Endothelial cell of umbilical vein (primary cell): Measurements from ENCODE around the gene ITGA11. TPM values are rescaled to one million over a fixed set of nuclear protein-coding genes. Genes with fewer than 3 reads are reported as not detected.

Experiments
- BruUV-seq: library from RNA; stranded (reverse); fragments of 400-500 nt; replicated peaks from 2 replicates; lab custom pipeline; 2021; lab: Mats Ljungman, UMichigan
- CTCF ChIA-PET: fragments of 300-600, 350-600 bp; sonication (Branson Sonifier 250); formaldehyde crosslinking; loops from one replicate; lab custom pipeline; 2021; ENCODE audit warnings: antibody characterized with exemption, inconsistent platforms; lab: Charles Lee
- POLR2A ChIA-PET: fragments of 300-600, 350-600 bp; sonication (Branson Sonifier 250); formaldehyde crosslinking; loops from one replicate; lab custom pipeline; 2021; ENCODE audit warnings: antibody characterized with exemption, inconsistent platforms; lab: Charles Lee
- DNase-seq: peaks from one replicate; pipeline ENCODE4 v3.0.0-alpha.2; 2011; ENCODE audit warnings: low read depth, low spot score
- FAIRE-seq: peaks from 2 replicates; lab custom pipeline; 2011; peaks lifted over from hg19 to GRCh38; lab: Jason Lieb, UNC
- H2AFZ ChIP-seq: 2 replicates; pipeline ENCODE4 v1.6.0; 2012; ENCODE audit warnings: low read depth, low read length, control low read depth, inconsistent platforms
- H3K27ac ChIP-seq: 2 replicates; pipeline ENCODE4 v1.5.1; 2011; ENCODE audit warnings: low read depth, mild to moderate bottlenecking, control low read depth, low read length, moderate library complexity; ENCODE audit not compliant: insufficient read depth
- H3K27me3 ChIP-seq, 2 experiments: 2 replicates each; pipeline versions ENCODE4 v1.6.0 to v1.6.1; 2011; ENCODE audit warnings: low read length in 2 of 2, mixed read lengths in 1 of 2; ENCODE audit not compliant: control insufficient read depth in 2 of 2, insufficient read depth in 2 of 2
- H3K36me3 ChIP-seq, 2 experiments: 2 replicates in 1 of 2; 3 replicates in 1 of 2; pipeline ENCODE4 v1.5.1; 2011; ENCODE audit warnings: low read length in 2 of 2, mild to moderate bottlenecking in 1 of 2, moderate library complexity in 1 of 2; ENCODE audit not compliant: control insufficient read depth in 2 of 2, insufficient read depth in 2 of 2; ENCODE audit errors: extremely low read depth in 1 of 2
- H3K4me1 ChIP-seq: 3 replicates; pipeline ENCODE4 v1.5.1; 2011; ENCODE audit warnings: mild to moderate bottlenecking, low read length; ENCODE audit not compliant: control insufficient read depth, insufficient read depth; ENCODE audit errors: extremely low read depth
- H3K4me2 ChIP-seq: 2 replicates; pipeline ENCODE4 v1.6.1; 2011; ENCODE audit warnings: low read length, control low read depth, mixed read lengths; ENCODE audit not compliant: insufficient read depth
- H3K4me3 ChIP-seq, 3 experiments: fragments of 200-600 bp in 1 of 3; sonication (generic), shearing (Covaris generic) in 1 of 3; replicated peaks in 1 of 3; 2 replicates each; pipeline ENCODE4 v1.5.1; 2011 to 2016; ENCODE audit warnings: control low read depth in 3 of 3, low read length in 3 of 3, mild to moderate bottlenecking in 2 of 3, inconsistent platforms in 1 of 3, low read depth in 1 of 3, moderate library complexity in 1 of 3; ENCODE audit not compliant: insufficient read depth in 1 of 3
- H3K79me2 ChIP-seq: 2 replicates; pipeline ENCODE4 v1.6.0; 2012; ENCODE audit warnings: low read length, inconsistent platforms; ENCODE audit not compliant: control insufficient read depth, insufficient read depth
- H3K9ac ChIP-seq: replicated peaks from 2 replicates; pipeline ENCODE3; 2011; ENCODE audit warnings: low read length, control low read depth; ENCODE audit not compliant: insufficient read depth; ENCODE audit errors: extremely low read depth
- H3K9me1 ChIP-seq: replicated peaks from 3 replicates; pipeline ENCODE4 v1.6.0; 2011; ENCODE audit warnings: mild to moderate bottlenecking, low read length; ENCODE audit not compliant: control insufficient read depth, insufficient read depth; ENCODE audit errors: extremely low read depth
- H3K9me3 ChIP-seq: replicated peaks from 2 replicates; pipeline ENCODE4 v1.5.1; 2012; ENCODE audit warnings: low read length, inconsistent platforms; ENCODE audit not compliant: control insufficient read depth, insufficient read depth
- H4K20me1 ChIP-seq: replicated peaks from 2 replicates; pipeline ENCODE3; 2011; ENCODE audit warnings: mild to moderate bottlenecking, low read length; ENCODE audit not compliant: control insufficient read depth, insufficient read depth; ENCODE audit errors: extremely low read depth
- EZH2 ChIP-seq: IDR thresholded peaks from 2 replicates; pipeline ENCODE4 v1.6.1; 2012; ENCODE audit warnings: borderline replicate concordance, low read depth, mild to moderate bottlenecking, moderate library complexity, low read length, inconsistent platforms; ENCODE audit not compliant: severe bottlenecking
- FOS ChIP-seq: IDR thresholded peaks from 2 replicates; pipeline ENCODE4 v1.6.1; 2011; ENCODE audit warnings: mild to moderate bottlenecking, low read length, moderate library complexity, borderline replicate concordance; ENCODE audit not compliant: insufficient read depth
- GATA2 ChIP-seq: IDR thresholded peaks from 2 replicates; pipeline ENCODE4 v1.7.0; 2011; ENCODE audit warnings: low read depth, mild to moderate bottlenecking, moderate library complexity, mixed read lengths, low read length; ENCODE audit not compliant: insufficient read length, insufficient read depth
- JUN ChIP-seq: IDR thresholded peaks from 2 replicates; pipeline ENCODE4 v1.6.1; 2011; ENCODE audit warnings: borderline replicate concordance, low read depth; ENCODE audit not compliant: insufficient read length, insufficient read depth
- MAX ChIP-seq: IDR thresholded peaks from 2 replicates; pipeline ENCODE4 v1.6.1; 2011; ENCODE audit not compliant: insufficient read depth, insufficient read length
- MYC ChIP-seq: IDR thresholded peaks from one replicate; pipeline ENCODE4 v1.6.1; 2011; ENCODE audit warnings: mild to moderate bottlenecking, low read depth, low read length
- POLR2A ChIP-seq: IDR thresholded peaks from 2 replicates; pipeline ENCODE4 v1.6.1; 2012; ENCODE audit warnings: low read depth, mild to moderate bottlenecking, control low read depth, low read length
- POLR2AphosphoS5 ChIP-seq: IDR thresholded peaks from 2 replicates; pipeline ENCODE4 v1.6.1; 2012; ENCODE audit warnings: low read depth, mild to moderate bottlenecking, control low read depth, low read length, moderate library complexity; ENCODE audit not compliant: insufficient read depth
- dilution Hi-C: fragments of 300-500 bp; cut with MboI; formaldehyde crosslinking; loops from one replicate; pipeline ENCODE4 v1.15.0; 2019; ENCODE audit warnings: low sequenced_read_pairs; ENCODE audit not compliant: extremely low pct_ligation_motif_present
- intact Hi-C: fragments of 100-400 bp; cut with micrococcal nuclease; formaldehyde crosslinking; loops from one replicate; pipeline ENCODE4 v1.10.0; 2022
- polyA plus RNA-seq, 4 experiments: library from polyadenylated mRNA; depleted of rRNA in 3 of 4; stranded (reverse) in 3 of 4; unstranded in 1 of 4; fragments of >200 nt; gene quantifications; 2 replicates each; pipeline versions ENCODE4 v1.2.1 to v1.2.3, GENCODE V29; 2011 to 2012; ENCODE audit warnings: missing spikeins in 1 of 4
- total RNA-seq: library from RNA; stranded (reverse); gene quantifications from 2 replicates; pipeline ENCODE4 v1.2.3, GENCODE V29; 2021
- TF ChIP-seq, protein P1 (sequence below), 2 donors: IDR thresholded peaks; 1 replicate in 1 of 2; 2 replicates in 1 of 2; pipeline ENCODE4 v1.5.1; 2011; ENCODE audit warnings: low read length in 2 of 2, mild to moderate bottlenecking in 2 of 2, moderate library complexity in 2 of 2, control low read depth in 1 of 2, inconsistent platforms in 1 of 2, low read depth in 1 of 2; ENCODE audit not compliant: insufficient read depth in 1 of 2; ENCODE audit errors: extremely low read depth in 1 of 2

ITGA11 gene
- total and polyA plus RNA-seq, 2 donors (not counting 3 experiments of a cell fraction or from before 2014, with no cell fraction given): 0.18 to 1.0 TPM

DNA sequence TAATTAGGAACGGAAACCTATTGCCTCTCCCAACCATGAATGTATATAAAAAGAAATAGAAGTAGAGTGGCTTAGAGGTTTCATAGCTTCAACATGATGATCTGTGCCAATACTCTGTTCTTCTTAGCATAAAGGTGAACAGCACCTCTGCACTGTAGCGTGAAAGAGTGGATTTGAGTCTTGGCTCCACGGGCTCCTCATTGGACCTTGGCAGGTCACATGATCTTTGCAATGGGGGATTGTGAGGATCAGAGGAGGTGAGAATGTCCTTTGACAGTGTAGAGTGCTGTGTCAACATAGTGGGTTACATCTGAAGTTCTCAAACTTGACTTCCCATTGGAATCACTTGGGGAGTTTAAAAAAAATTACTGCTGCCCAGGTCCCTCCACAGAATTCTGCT, 103.0 kb downstream of the ITGA11 start:
- TF ChIP-seq JUN: no peak
- TF ChIP-seq MYC: no peak
- no peak for TF ChIP-seq FOS
- ChIA-PET CTCF (interaction anchor here (1.5 kb wide), 1 partner anchor 23 kb away, joined by 3 read pairs; no protein-coding TSS in a partner anchor), POLR2A (no interaction called here)
- DNase-seq: no peak
- no peak for FAIRE-seq
- intact Hi-C loops (no loop called here), dilution Hi-C loops (no loop called here)
- no peaks in the 10 kb centered on the region for H3K9me1 ChIP-seq
- no TSS peak for BruUV-seq
- no peaks in the 10 kb centered on the region for H3K9me3 ChIP-seq
- H3K4me2 ChIP-seq: no peak overlapping the region
- no peaks in the 10 kb centered on the region for H4K20me1 ChIP-seq
- H3K4me3 ChIP-seq: no peak overlapping the region
- H3K27me3 ChIP-seq: peaks cover 0 to 8% of the 10 kb centered on the region in 2 experiments
- no peaks in the 10 kb centered on the region for H3K4me1 ChIP-seq
- no peak overlapping the region for H3K27ac ChIP-seq
- no peaks in the 10 kb centered on the region for H3K79me2 ChIP-seq
- no peak overlapping the region for H2AFZ ChIP-seq
- H3K9ac ChIP-seq: no peak overlapping the region
- H3K36me3 ChIP-seq: no peaks in the 10 kb centered on the region

- dilution Hi-C loops: no loop called here
- Histone ChIP-seq H4K20me1 (no peaks in the 10 kb centered on the region), H3K4me3 (no peak overlapping the region), H2AFZ (no peak overlapping the region), H3K4me1 (no peaks in the 10 kb centered on the region), H3K9me1 (no peaks in the 10 kb centered on the region), H3K4me2 (no peak overlapping the region), H3K27ac (no peak overlapping the region), H3K27me3 (peaks cover 0 to 10% of the 10 kb centered on the region in 2 experiments), H3K9me3 (no peaks in the 10 kb centered on the region), H3K79me2 (no peaks in the 10 kb centered on the region), H3K36me3 (no peaks in the 10 kb centered on the region), H3K9ac (no peak overlapping the region)
- BruUV-seq: no TSS peak
- ChIA-PET CTCF (interaction anchor here (1.5 kb wide), 1 partner anchor 22 kb away, joined by 3 read pairs; no protein-coding TSS in a partner anchor), POLR2A (no interaction called here)
- no peak for TF ChIP-seq EZH2
- no peak for TF ChIP-seq FOS
- no peak for TF ChIP-seq POLR2AphosphoS5
- no peak for TF ChIP-seq GATA2
- TF ChIP-seq MAX: no peak
- no peak for TF ChIP-seq MYC
- TF ChIP-seq POLR2A: no peak
- TF ChIP-seq, protein P1, sequence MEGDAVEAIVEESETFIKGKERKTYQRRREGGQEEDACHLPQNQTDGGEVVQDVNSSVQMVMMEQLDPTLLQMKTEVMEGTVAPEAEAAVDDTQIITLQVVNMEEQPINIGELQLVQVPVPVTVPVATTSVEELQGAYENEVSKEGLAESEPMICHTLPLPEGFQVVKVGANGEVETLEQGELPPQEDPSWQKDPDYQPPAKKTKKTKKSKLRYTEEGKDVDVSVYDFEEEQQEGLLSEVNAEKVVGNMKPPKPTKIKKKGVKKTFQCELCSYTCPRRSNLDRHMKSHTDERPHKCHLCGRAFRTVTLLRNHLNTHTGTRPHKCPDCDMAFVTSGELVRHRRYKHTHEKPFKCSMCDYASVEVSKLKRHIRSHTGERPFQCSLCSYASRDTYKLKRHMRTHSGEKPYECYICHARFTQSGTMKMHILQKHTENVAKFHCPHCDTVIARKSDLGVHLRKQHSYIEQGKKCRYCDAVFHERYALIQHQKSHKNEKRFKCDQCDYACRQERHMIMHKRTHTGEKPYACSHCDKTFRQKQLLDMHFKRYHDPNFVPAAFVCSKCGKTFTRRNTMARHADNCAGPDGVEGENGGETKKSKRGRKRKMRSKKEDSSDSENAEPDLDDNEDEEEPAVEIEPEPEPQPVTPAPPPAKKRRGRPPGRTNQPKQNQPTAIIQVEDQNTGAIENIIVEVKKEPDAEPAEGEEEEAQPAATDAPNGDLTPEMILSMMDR (IDR thresholded peaks at IDR 0.05; ENCODE audit: extremely low read depth in 1 of 2, insufficient read depth in 1 of 2, low read depth in 1 of 2, low read length in 2 of 2): no peak
- TF ChIP-seq JUN: no peak
- intact Hi-C loops: no loop called here
- FAIRE-seq (no peak), DNase-seq (no peak)
These were observed 103.5 kb downstream of the ITGA11 start for GRCh38 chr15:68328443-68328842.
